Stimulated activated CD4-positive, alpha-beta T cell treated with anti-CD3 and anti-CD28 coated beads, Interleukin-2, amount 100 ng/mL, for 48 hours (primary cell): Measurements from ENCODE around the gene PDGFC.

ENCODE experiments used
- DNase-seq, 2 donors: peaks; one replicate each; pipeline ENCODE4 v3.0.0-alpha.2; 2020

Gene PDGFC

GRCh38 chr4:156775813-156776212, 195.8 kb downstream of the PDGFC start:
- no peak for DNase-seq

GRCh38 chr4:156774422-156774821, 197.2 kb downstream of the PDGFC start:
- no peak for DNase-seq

GRCh38 chr4:156773648-156774357, 197.8 kb downstream of the PDGFC start:
- no peak for DNase-seq

- no peak for DNase-seq
These were observed 200.3 kb downstream of the PDGFC start for GRCh38 chr4:156771171-156771837.

GRCh38 chr4:156770140-156770539, 201.5 kb downstream of the PDGFC start:
- no peak for DNase-seq

GRCh38 chr4:156767911-156768415, 203.6 kb downstream of the PDGFC start:
- DNase-seq, result no peak

GRCh38 chr4:156766846-156767245, 204.8 kb downstream of the PDGFC start:
- DNase-seq, result no peak

GRCh38 chr4:156765277-156765676, 206.3 kb downstream of the PDGFC start:
- DNase-seq, result no peak

- no peak for DNase-seq
These were observed 206.8 kb downstream of the PDGFC start for GRCh38 chr4:156764846-156765245.

GRCh38 chr4:156764145-156764544, 207.5 kb downstream of the PDGFC start:
- no peak for DNase-seq

- DNase-seq, result no peak
These were observed 208.1 kb downstream of the PDGFC start for GRCh38 chr4:156763511-156763910.

GRCh38 chr4:156762851-156763250, 208.7 kb downstream of the PDGFC start:
- DNase-seq, result no peak

GRCh38 chr4:156756118-156756517, 215.5 kb downstream of the PDGFC start:
- no peak for DNase-seq

- no peak for DNase-seq
These were observed 216.6 kb downstream of the PDGFC start for GRCh38 chr4:156754832-156755570.

GRCh38 chr4:156751486-156751885, 220.1 kb downstream of the PDGFC start:
- no peak for DNase-seq

- DNase-seq, result no peak
These were observed 221.9 kb downstream of the PDGFC start for GRCh38 chr4:156749426-156750403.

- DNase-seq, result no peak
These were observed 225.5 kb downstream of the PDGFC start for GRCh38 chr4:156746111-156746510.

GRCh38 chr4:156738766-156739165, 232.8 kb downstream of the PDGFC start:
- DNase-seq, result no peak

GRCh38 chr4:156734965-156735895, 236.4 kb downstream of the PDGFC start:
- no peak for DNase-seq

- no peak for DNase-seq
These were observed 238.0 kb downstream of the PDGFC start for GRCh38 chr4:156733582-156733981.

GRCh38 chr4:156732634-156733033, 239.0 kb downstream of the PDGFC start:
- no peak for DNase-seq
